ENCODE data around the gene CORT.

Gene CORT

DNA sequence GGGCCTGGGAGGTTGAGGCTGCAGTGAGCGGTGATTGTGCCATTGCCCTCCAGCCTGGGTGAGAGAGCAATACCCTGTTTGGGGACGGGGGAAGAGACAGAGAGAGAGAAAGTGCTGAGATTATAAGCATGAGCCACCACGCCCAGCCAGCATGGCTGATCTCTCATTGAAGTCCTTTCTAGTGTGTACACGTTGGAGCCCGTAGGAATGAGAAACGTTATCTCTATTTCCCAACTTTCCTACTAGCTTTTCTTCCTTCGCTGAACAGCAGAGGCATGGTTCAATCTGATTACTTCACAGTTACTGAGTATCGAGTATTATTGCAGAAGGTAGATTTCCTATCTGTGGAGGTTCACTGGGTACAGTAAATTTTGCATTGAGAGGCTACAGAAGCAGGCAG lies 29.5 kb downstream of the CORT start:
- no peak for DNase-seq

DNA sequence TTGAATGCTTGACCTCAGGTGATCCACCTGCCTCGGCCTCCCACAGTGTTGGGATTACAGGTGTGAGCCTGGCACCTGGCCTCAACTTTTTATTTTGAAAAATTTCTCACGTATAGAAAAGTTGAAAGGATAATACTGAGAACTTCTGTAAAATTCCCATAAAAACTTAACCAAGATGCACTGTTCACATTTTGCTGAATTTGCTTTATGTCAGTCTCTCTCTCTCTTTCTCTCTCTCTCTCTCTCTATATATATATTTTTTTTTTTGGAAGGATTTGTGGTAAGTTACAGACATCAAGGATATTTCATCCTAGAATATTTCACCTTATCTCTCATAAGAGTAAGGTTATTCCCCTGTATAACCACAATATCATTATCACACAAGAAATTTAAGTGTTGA lies 30.8 kb downstream of the CORT start:
- no peak for DNase-seq

DNA sequence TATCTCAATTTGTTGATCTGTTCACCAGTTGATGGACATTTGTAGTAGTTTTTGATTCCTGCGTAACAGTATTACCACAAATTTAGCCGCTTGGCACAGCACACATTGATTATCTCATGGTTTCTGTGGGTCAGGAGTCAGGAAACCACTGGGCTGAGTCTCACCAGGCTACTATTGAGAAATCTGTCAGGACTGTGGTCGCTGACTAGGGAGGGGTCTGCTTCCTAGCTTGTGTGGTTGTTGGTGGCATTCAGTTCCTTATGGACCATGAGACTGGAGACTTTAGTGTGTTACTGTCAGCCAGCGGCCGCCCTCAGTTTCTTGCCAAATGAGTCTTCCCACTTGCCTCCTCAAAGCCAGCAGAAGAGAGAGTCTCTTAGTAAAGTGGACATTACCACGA lies 34.7 kb downstream of the CORT start:
- no peak for DNase-seq

DNA sequence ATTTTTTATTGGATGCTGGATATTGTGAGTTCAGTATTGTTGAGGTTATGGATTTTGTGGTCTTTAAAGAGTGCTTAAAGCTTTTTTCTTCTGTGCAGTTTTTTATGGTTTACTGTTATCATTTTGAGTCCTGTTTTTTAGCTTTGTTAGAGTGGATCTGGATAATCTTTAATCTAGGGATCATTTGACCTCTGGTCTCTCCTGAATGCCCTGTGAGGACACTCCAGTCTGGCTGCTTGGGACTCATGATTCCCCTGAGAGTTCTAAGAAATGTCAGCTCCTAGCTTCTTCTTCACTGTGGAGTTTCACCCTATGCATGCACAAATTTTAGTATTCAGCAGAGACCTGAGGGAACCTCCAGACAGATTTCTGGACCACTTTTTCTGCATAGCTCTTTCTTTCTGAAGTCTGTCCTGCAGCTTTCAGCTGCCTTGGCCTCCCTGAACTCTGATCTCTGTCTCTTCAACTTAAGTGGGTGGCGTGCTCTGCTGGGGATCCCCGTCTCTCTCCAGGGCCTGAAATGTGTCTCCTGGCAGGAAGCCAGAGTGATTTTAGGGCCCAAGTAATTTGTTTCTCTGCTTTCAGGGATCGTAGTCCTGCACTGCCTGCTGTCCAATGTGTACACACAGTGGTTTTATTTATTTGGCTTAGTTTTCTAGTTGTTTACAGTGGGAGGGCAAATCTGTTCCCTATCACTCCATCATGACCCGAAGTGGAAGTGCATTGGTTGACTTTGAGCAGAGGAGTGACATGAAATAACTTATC lies 39.6 kb downstream of the CORT start:
- DNase-seq = no peak

DNA sequence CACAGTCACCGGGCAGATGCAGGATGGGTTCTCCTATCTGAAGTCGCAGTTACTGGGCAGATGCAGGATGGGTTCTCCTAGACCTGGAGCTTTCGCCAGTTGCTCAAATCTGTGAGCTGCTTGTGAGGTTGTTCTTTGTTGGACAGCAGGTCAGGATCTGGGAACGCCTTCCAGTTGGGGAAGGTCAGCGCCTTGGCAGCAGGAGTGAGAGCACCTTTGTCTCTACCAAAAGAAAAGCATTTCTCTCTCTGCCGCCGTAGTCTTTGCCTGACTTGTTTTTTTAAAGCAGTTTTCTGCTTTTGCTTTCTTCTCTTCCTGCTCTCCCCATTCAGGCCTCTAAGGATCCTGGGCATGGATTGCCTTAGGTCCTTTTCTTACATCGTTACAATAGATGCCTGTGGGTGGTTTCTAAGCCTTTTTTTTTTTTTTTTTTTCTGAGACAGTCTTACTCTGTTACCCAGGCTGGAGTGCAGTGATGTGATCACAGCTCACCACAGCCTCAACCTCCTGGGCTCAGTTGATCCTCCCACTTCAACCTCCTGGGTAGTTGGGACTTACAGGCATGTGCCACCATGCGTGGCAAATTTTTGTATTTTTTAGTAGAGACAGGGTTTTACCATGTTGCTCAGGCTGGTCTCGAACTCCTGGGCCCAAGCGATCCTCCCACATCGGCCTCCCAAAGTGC lies 40.6 kb downstream of the CORT start:
- DNase-seq = no peak

DNA sequence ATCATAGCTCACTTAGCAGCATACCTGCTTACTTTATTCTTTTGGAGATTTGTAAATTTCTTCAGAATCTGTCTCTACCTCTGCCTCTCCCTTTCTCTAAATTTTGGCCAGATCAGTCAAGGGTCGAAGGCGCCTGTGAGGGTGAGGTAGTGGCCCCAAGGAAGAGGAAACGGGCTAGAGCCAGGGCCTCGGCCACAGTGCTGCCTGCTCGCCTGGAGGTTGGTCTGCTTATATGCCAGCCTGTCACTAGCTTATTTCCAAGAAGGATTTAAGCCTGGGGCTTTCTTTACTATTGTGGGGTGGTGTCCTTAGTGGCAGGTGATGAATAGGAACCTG lies 44.6 kb downstream of the CORT start:
- no peak for DNase-seq

DNA sequence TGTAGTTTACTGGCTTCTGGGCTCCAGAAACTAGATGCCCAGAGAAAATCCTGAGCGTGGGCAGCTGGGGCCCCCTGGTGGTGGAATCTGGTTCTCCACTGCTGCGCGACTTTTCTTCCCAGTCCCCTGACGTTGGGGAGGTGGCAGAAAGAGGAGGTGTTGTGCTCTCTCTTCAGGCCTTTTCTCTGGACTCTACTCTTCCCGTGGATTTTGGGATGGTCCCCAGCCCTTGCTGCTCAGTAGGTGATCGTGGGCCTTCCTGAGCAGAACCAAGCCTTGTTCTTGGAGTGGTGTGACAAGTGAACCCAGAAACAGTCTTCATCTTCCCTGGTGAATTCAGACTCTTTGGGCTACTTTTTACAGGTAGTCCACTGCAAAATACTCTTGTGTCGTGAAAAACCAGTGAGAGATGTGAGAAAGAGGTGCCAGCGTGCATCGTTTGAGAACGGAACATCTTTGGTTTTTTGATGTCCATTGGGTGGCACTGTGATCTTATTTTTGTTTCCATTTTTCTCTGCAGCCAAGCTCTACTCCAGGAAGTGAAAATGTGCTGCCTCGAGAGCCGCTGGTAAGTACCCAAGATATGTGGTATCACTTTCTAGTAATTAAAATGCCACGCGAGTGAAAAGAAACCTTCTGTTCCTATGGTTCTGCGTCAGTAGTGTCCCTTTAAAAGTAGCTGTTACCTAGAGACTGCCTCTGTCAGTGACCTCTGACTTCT lies 45.1 kb downstream of the CORT start:
- peak; percentile 84 for DNase-seq

DNA sequence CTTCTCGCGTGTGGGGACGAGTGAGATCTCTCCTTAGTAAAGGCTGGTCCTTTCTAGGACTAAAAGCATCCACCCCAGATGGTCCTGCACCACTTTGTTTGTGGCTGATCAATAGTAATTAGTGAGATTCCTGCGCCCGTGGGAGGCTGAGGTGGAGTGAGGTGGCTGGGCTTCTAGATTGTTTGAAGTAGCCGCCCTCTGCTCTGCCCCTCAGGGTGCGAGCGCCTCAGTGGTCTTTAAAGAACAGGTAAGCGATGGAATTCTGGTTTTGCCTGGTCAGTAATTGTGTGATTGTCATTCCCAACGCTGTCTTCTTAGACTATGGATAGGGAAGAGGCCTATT lies 45.6 kb downstream of the CORT start:
- DNase-seq = no peak

DNA sequence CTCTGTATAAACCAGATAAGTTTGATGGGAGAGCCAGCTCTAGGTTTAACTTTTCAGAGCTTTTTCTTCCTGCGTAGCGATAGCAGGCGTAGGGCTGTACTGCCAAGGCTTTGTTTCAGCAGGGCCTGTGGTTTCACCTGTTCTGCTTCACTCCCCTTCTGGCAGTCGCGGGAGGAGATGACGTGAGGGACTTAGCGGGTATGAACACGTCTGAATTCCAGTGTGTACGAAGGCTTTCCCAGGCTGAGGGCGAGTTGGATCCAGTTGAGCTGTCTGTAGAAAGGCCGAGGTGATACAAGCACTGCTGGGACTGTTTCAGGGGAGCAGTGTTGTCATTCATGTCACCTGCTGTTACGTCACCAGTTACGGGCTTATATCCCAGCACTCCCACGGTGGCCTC lies 46.1 kb downstream of the CORT start:
- DNase-seq = no peak

DNA sequence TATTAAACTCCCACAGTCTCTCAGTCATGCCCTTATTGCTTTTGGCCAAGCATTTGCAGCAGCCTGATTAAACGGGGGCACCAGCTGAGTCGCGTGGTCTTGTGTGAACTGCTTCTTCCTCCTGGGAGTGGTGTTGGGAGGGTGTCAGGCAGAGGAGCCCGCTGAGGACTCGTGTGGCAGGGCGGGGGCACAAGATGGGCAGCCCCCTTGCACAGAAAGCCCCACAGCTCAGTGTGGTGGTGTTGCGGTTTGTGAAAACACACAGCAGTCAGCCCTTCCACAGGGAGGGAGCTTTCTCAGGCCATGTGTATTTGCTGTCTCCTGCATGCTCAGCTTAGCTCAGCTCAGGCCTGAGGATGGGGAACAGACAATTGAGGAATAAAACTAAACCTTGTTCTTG lies 47.3 kb downstream of the CORT start:
- DNase-seq = no peak

DNA sequence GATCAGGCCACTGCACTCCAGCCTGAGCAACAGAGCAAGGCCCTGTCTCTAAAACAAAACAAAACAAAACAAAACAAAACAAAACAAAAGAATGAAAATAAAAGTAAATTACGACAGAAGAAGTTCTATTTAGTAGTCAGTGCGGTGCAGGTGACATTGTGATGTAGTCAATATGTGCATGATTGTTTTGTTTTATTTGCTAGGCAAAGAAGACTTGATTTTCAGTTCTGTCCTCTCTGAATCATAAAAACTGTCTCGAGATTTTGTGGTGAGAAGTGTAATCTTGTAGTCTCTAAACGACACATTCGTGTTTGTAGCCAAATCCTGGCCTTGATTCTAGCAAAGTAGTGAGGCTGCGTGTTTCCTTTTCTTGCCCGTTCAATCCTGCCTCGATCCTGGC lies 48.4 kb downstream of the CORT start:
- DNase-seq = peak; percentile 46
